GM21390 (cell line): Measurements from ENCODE around the gene GLIPR1.
"Not testable (repeated sequence)": the region's sequence is repeated elsewhere in the genome, so short reads cannot be mapped to it uniquely, and the experiment has no call there.

ENCODE experiments used
- ATAC-seq: cut with Tn5 transposase; IDR thresholded peaks from one replicate; pipeline ENCODE4 v1.9.1; 2021; ENCODE audit not compliant: unreplicated experiment

The GLIPR1 gene

DNA sequence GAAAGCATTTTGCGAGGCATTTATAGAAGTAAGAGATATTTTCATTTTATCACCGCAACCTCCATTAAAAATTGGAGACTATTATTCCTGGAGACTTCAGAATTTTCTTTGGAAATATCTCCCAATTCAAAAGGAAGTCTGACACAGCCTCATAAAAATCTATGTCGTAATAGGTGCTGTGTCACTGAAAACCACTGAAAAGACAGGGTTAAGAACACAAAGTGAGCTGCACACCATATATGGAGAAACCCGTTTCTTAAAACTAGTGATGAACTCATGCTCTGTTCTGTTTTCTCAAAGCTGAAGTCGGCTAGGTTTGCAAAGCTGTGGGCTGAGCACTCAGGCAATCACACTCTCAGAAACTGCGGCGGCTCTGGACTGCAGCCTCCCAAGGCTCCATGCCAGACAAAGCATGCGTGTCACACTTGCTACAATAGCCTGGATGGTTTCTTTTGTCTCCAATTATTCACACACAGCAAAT, at the start of gene GLIPR1:
Gene GLIPR1 (plus strand): TSS at position 287 of the 481 bp plus-strand sequence. CDS start 126 bp downstream, at position 413.
- peak; percentile 86 for ATAC-seq

DNA sequence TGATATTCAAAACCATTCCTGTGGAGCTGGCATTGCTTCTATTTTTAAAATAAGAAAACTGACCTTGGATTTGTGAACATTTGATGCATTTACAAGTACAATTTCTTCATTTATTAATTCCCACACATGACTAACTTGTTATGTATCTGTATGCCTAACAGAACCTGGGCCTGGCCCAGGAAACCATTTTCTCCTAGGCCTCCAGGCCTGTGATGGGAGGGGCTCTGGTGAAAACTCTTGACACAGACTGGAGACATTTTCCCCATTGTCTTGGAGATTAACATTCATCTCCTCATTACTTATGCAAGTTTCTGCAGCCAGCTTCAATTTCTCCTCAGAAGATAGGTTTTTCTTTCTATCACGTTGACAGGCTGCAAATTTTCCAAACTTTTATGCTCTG, 47.6 kb upstream of the GLIPR1 start:
- no peak for ATAC-seq

DNA sequence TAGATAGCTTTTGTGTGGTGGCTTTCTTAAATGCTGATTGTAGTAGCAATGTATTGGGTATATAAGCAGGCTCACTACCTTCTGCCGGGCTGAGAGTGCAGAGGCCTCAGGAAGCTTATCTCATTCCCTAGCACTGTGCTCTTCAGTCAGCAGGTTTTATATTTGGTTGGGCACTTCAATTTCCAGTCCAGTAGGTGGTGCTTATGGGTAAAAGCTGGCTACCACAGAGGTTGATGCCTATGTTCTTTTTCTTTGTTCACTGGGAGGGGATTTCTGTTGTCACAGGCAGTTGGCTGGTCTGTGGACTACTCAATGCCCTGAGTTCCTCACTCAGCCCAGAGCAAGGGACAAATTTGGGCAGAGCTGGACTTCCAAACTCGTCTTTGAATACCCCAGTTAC, 43.0 kb upstream of the GLIPR1 start:
- ATAC-seq, result peak; percentile 66

DNA sequence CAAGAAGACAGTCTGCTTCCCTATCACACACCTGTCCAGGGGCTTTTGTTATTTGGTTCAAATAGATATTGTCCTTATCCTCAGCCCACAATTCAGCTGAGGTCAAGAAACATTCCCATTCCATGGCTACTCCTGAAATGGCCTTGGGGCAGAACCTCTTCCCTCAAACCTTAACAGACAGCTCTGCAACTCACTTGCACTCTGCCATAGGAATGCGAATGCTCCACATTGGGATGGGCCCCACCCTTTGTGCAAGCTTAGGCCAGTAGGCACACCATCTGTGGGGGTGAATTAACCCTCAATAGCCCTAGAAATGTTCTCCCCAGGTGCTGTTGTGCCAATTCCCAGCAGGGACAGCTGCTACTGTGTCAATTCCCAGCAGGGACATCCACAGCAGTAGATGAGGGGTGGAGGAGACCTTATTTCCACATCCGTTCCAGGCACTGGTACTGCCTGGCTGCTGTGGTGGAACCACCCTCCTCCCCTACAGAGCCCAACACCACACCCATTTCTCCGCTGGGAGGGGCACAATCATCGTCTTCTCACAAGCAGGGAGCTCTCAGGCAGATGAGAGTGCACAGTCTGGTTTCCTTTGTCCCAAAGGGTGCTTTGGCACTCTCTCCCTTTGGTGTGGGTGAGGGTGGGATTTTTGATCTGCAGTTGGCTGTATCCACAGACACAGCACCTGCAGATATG, 42.3 kb upstream of the GLIPR1 start:
- no peak for ATAC-seq

DNA sequence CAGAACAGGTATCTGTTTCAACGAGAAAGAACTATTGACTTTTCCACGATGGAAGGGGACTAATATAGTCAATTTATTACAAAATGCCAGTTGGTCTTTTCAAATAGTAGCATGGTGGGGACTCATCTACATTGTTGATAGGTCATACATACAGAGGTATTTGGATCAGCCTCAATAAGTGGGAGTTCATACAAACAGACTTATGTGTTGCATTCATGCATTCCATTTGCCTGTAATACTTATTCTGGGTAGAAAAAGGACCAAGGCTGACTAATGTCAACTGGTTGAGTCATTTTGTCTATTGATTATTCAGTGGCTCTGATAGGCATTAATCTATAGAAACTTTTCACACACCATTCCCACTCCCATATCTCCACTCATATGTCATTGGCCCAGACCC, 41.5 kb upstream of the GLIPR1 start:
- no peak for ATAC-seq

DNA sequence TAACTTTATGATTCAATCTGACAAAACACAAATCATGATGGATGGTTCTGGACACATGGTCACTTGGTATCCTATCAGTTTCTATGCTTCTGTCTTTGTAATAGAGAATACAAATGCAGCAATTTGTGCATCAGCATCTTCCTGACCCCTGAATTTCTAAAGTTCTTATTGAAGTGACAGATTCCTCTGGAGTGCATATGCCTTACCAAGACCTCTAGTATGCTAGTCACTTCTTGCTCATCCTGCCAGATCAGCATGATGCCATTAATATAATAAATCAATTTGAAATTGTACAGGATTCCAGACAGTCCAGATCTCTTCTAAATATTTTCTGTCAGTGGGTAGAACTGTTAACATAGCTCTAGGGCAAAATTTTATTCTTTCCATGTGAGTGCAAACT, 40.6 kb upstream of the GLIPR1 start:
- no peak for ATAC-seq

DNA sequence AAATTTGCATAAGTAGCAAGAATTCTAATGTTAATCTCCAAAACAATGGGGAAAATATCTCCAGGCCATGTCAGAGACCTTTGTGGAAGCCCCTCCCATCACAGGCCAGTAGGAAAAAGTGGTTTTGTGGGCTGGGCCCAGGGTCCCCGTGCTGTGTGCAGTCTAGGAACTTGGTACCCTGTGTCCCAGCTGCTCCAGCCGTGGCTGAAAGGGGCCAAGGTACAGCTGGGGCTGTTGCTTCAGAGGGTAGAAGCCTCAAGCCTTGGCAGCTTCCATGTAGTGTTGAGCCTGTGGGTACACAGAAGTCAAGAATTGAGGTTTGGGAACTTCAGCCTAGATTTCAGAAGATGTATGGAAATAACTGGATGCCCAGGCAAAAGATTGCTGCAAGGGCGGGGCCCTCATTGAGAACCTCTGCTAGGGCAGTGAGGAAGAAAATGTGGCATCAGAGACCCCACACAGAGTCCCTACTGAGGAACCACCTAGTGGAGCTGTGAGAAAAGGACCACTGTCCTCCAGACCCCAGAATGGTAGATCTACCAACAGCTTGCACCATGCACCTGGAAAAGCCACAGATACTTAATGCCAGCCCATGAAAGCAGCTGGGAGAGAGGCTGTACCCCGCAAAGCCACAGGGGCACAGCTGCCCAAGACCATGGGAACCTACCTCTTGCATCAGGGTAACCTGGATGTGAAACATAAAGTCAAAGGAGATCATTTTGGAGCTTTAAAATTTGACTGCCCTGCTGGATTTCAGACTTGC, 38.7 kb upstream of the GLIPR1 start:
- ATAC-seq, result not testable (repeated sequence)

DNA sequence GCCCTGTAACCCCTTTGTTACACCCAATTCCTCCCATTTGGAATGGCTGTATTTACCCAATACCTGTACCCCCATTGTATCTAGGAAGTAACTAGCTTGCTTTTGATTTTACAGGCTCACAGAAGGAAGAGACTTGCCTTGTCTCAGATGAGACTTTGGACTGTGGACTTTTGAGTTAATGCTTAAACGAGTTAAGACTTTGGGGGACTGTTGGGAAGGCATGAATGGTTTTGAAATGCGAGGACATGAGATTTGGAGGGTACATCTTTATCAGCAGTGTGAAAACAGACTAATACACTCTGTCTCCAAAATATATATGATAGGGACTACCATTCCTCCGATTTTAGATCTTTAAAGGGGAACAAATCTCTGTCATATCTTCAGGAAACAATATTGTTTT, 38.1 kb upstream of the GLIPR1 start:
- ATAC-seq, result not testable (repeated sequence)

DNA sequence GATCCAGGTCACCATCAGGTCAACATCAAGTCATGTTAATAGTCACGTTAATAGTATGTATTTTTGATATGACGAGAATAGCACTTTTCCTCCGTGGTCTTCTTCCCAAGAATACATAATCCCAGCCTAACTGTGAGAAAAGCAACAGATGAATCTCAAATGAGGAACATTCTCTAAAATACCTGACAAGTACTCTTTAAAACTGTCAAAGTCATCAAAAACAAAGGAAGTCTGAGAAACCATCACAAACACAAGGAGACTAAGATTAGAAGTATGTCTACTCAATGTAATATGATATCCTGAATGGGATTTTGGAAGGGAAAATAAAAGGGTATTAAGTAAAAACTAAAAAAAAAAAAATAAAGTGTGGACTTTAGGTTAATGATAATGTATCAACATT, 36.8 kb upstream of the GLIPR1 start:
- ATAC-seq, result no peak

DNA sequence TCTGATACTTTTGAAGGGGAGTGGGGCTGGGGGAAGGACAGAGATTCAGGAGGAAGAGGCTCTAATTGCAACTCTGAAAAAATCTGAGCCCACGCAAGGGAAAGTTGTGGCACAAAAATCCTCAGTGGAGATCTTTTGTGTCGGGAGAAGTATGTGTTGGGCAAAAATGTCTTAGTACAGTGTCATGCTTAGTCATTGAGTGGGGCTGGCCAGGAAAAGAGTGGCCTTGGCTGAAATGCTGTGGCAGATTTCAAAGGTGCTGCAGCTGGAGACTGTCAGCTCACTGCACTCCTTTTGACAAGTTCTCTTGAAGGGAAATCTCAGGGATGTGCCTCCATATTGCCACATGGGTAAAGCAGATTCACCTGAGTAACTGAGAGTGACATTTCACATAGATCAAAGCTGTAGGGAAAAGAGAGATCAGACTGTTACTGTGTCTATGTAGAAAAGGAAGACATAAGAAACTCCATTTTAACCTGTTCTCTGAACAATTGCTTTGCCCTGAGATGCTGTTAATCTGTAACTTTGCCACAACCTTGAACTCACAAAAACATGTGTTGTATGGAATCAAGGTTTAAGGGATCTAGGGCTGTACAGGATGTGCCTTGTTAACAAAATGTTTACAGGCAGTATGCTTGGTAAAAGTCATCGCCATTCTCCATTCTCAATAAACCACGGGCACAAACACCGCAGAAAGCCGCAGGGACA, 36.0 kb upstream of the GLIPR1 start:
- ATAC-seq, result no peak

DNA sequence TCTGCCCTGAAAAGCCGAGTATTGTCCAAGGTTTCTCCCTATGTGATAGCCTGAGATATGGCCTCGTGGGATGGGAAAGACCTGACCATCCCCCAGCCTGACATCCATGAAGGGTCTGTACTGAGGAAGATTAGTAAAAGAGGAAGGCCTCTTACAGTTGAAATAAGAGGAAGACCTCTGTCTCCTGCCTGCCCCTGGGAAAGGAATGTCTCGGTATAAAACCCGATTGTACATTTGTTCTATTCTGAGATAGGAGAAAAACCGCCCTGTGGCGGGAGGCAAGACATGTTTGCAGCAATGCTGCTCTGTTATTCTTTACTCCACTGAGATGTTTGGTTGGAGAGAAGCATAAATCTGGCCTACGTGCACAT, 35.4 kb upstream of the GLIPR1 start:
- ATAC-seq, result not testable (repeated sequence)

DNA sequence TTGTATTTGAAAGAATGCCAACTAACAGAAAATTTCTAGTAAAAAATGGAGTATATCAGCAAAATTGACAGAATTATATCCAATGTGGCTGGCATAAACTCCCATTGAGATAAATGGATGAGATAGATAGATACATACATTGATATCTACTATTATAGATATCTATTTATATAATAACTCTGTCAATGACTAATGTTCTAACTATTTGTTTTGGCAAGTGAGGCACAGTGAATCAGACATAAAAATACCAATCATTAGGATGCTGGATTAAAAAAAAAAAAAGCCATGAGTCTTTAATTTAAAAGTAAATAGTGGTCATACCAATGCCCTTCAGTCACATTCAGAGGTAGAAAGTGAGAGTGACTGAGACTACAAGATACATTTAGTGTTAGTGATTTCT, 33.7 kb upstream of the GLIPR1 start:
- ATAC-seq, result no peak

DNA sequence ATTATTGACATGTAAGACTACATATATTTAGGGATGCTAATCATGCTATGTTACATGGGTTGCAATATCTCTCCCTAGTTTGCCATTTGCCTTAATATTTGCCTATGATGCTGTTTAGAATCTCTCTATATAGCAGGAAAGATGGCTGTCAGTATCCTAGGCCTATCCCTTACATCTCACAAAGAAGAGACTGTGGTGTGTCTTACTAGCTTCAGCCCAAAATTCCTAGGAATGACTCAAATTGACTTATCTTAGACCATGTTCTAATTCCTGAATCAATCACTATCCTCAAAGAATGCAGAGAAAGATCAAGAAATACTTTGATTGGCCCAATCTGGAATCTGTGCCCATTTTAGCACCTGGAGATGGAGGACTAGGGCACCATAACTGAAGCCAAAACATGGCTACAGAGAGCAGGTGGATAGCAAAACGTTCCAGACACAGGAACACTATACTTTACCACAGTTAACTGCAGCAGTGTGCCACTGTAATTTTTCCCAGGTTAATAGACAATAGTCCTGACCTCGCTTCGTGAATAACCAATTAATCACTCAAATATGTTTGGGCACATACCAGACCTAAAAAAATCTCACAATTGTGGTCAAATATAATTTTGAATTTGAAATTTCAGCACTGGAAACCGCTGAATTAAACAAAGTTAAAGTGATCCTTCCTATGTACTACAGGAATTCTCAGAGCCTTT, 32.7 kb upstream of the GLIPR1 start:
- no peak for ATAC-seq

DNA sequence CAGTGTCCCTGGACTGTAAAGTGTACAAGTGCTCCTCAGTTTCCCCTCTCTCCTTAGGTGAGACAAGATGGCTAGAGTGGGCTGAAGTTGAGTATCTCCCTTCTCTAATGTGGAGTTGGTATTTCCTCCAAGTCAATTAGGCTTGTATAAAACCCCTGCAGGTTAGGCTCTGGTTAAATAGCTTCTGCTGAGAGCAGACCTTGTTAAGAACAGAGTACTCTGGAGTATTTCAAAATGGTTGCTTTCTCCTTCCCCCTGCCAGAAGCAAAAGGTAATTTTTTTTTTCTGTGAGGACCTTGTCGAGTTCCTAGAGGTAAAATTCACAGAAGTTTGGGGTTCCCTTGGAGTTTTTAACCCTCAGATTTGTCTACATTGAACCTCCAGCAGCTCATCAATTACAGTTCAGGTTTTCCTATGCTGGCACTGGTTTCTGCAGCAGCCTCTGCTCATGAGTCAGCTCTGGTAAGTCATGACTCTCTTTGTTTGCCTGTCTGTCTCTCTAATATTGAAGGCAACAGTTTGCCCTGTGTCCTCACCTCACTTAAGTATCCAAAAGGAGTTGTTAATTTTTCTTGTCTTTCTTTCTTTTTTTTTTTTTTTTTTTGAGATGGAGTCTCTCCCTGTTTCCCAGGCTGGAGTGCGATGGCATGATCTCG, 27.8 kb upstream of the GLIPR1 start:
- ATAC-seq, result no peak

DNA sequence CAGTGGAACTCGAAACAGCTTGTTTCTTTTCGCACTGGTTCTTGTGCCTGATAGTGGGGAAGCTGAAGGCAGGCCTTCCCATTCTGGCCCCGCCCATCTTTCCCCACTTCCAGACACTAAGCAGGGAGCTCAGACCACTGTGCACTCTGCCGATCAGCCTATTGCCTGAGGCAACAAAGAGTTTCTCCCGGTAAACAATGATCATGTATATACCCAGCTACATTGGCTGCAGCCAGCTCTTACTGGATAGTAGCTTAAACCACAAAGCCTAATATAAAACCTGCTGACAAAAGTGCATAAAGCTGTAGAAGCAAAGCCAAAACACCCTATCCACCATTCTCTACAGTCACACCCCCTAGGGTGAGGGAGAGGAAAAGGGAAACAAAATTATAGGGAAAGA, 24.7 kb upstream of the GLIPR1 start:
- ATAC-seq, result no peak

DNA sequence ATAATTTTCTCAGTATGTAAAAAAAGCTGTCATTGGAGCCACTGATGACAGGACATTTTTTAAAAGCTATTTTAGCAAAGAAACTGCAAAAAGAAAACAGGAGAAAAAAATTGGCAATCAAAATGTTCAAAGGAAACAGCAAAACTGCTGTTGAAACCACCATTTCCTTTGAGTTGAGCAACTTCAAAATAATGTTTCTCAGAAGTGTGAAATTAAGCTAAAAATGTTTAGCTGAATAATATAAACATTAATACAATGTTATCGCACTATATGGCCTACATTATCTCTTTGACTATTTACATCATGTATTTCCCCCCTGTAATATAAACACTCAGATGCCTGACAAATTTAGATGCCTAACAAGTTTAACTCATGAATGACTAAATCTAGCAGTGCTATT, 23.4 kb upstream of the GLIPR1 start:
- no peak for ATAC-seq

DNA sequence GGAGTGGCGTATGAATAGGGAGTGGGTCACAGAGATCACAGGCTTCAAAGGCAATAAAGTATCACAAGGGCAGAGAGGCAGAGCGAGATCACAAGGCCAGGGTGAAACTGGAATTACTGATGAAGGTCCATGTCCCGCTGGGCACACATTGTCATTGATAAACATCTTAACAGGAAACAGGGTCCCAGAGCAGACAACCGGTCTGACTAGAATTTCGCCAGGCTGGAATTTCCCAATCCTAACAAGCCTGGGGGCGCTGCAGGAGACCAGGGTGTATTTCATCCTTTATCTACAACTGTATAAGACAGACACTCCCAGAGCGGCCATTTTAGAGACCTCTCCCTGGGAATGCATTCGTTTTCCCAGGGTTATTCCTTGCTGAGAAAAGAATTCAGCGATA, 22.7 kb upstream of the GLIPR1 start:
- ATAC-seq, result not testable (repeated sequence)

DNA sequence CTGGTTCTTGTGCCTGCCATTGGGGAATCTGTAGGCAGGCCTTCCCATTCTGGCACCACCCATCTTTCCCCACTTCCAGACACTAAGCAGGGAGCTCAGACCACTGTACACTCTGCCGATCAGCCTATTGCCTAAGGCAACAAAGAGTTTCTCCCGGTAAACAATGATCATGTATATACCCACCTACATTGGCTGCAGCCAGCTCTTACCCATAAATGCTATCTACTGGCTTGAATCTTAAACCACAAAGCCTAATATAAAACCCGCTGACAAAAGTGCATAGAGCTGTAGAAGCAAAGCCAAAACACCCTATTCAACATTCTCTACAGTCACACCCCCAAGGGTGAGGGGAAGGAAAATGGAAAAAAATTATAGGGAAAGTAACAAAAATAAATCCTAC, 20.8 kb upstream of the GLIPR1 start:
- no peak for ATAC-seq

DNA sequence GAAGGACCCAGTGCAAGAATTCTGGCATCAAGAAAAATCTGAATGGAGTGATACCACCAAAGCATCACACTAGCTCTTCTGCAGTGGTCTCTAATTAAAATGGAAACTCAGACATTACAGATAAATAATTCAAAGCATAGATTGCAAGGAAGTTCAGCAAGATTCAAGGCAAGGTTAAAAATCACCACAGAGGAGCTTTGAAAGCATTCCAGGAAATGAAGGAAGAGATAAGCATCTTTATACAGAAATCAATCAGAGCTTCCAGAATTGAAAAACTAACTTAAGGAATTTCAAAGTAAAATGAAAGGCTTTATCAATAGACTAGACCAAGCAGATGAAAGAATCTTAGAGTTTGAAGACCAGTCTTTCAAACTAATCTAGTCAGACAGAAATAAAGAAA, 20.4 kb upstream of the GLIPR1 start:
- ATAC-seq, result no peak
